HTR-8/SVneo (cell line): ENCODE results near the gene FIZ1.

Source experiments
- DNase-seq: peaks from one replicate; pipeline ENCODE4 v3.0.0; 2011; ENCODE audit warnings: low spot score, mixed read lengths; ENCODE audit not compliant: insufficient read length
- FAIRE-seq: peaks from 2 replicates; lab custom pipeline; 2011; peaks lifted over from hg19 to GRCh38; lab: Jason Lieb, UNC

Gene FIZ1

GRCh38 chr19:55599468-55599841 lies at the start of gene FIZ1:
Gene FIZ1 (minus strand): TSS chr19:55599517. CDS start chr19:55597865, 1,652 bp downstream.
- FAIRE-seq, result peak; percentile 31
- peak; percentile 86 for DNase-seq

GRCh38 chr19:55648585-55649267 lies 49.4 kb upstream of the FIZ1 start:
- FAIRE-seq, result no peak
- no peak for DNase-seq

- FAIRE-seq (peak; percentile 68), DNase-seq (peak; percentile 67)
Measured at GRCh38 chr19:55647732-55648584, 48.6 kb upstream of the FIZ1 start, which contains the start of gene CCDC106. Gene CCDC106 (plus strand): TSS chr19:55648212. CDS start chr19:55649047, 835 bp downstream.

- DNase-seq, result no peak
- FAIRE-seq, result no peak
Measured at GRCh38 chr19:55646889-55647731, 47.8 kb upstream of the FIZ1 start.

- DNase-seq, result no peak
- FAIRE-seq, result no peak
Measured at GRCh38 chr19:55645512-55645881, 46.2 kb upstream of the FIZ1 start.

GRCh38 chr19:55644842-55645511 lies 45.7 kb upstream of the FIZ1 start:
- no peak for FAIRE-seq
- no peak for DNase-seq

- FAIRE-seq, result no peak
Measured at GRCh38 chr19:55644191-55644833, 45.0 kb upstream of the FIZ1 start.

GRCh38 chr19:55643887-55644176 lies 44.5 kb upstream of the FIZ1 start:
- FAIRE-seq, result no peak

More at GRCh38 chr19:55644191-55644833, 45.0 kb upstream of the FIZ1 start:
- no peak for DNase-seq

GRCh38 chr19:55643003-55643886 lies 43.9 kb upstream of the FIZ1 start, which contains the start of gene ZNF581:
Gene ZNF581 (plus strand): TSS chr19:55643649. CDS start chr19:55644572, 923 bp downstream.
- FAIRE-seq, result peak; percentile 64
- DNase-seq, result peak; percentile 63

More at GRCh38 chr19:55643887-55644176, 44.5 kb upstream of the FIZ1 start:
- no peak for DNase-seq

- DNase-seq, result no peak
- no peak for FAIRE-seq
Measured at GRCh38 chr19:55642153-55643002, 43.1 kb upstream of the FIZ1 start.

- DNase-seq, result no peak
- no peak for FAIRE-seq
Measured at GRCh38 chr19:55641426-55642152, 42.3 kb upstream of the FIZ1 start.

- DNase-seq, result peak; percentile 73
- peak; percentile 82 for FAIRE-seq
Measured at GRCh38 chr19:55640577-55641425, 41.5 kb upstream of the FIZ1 start, which contains the start of gene ZNF580. Gene ZNF580 (plus strand): TSS chr19:55641002. CDS start chr19:55642509, 1,507 bp downstream.

GRCh38 chr19:55640043-55640576 lies 40.8 kb upstream of the FIZ1 start:
- FAIRE-seq (no peak), DNase-seq (no peak)

GRCh38 chr19:55638864-55639359 lies 39.6 kb upstream of the FIZ1 start:
- FAIRE-seq, result peak; percentile 33
- no peak for DNase-seq

GRCh38 chr19:55637534-55637933 lies 38.2 kb upstream of the FIZ1 start:
- FAIRE-seq, result no peak

More at GRCh38 chr19:55637534-55637933, 38.2 kb upstream of the FIZ1 start:
- no peak for DNase-seq
